ENCODE measurements around the gene SCARF2.
"Not testable (repeated sequence)": the region's sequence is repeated elsewhere in the genome, so short reads cannot be mapped to it uniquely, and the experiment has no call there.

The SCARF2 gene

GRCh38 chr22:20459152-20459542, 21.5 kb upstream of the SCARF2 start:
- DNase-seq, result no peak

GRCh38 chr22:20458530-20459151, 21.0 kb upstream of the SCARF2 start:
- no peak for DNase-seq

GRCh38 chr22:20457506-20458240, 20.0 kb upstream of the SCARF2 start:
- no peak for DNase-seq

- no peak for DNase-seq
Measured at GRCh38 chr22:20456722-20457076, 19.1 kb upstream of the SCARF2 start.

GRCh38 chr22:20456064-20456721, 18.6 kb upstream of the SCARF2 start:
- DNase-seq, result peak; percentile 64

GRCh38 chr22:20455709-20456063, 18.1 kb upstream of the SCARF2 start:
- no peak for DNase-seq

GRCh38 chr22:20453222-20453621, 15.6 kb upstream of the SCARF2 start:
- DNase-seq, result no peak

GRCh38 chr22:20451920-20452319, 14.3 kb upstream of the SCARF2 start:
- no peak for DNase-seq

- not testable (repeated sequence) for DNase-seq
Measured at GRCh38 chr22:20451129-20451778, 13.6 kb upstream of the SCARF2 start.

- no peak for DNase-seq
Measured at GRCh38 chr22:20450551-20450906, 12.9 kb upstream of the SCARF2 start.

GRCh38 chr22:20449819-20450550, 12.4 kb upstream of the SCARF2 start:
- no peak for DNase-seq

- no peak for DNase-seq
Measured at GRCh38 chr22:20448630-20449029, 11.0 kb upstream of the SCARF2 start.

GRCh38 chr22:20446383-20446970, 8.9 kb upstream of the SCARF2 start:
- DNase-seq, result no peak

- DNase-seq, result no peak
Measured at GRCh38 chr22:20444325-20444724, 6.7 kb upstream of the SCARF2 start.

- DNase-seq, result no peak
Measured at GRCh38 chr22:20442485-20443284, 5.1 kb upstream of the SCARF2 start.

GRCh38 chr22:20441631-20442484, 4.2 kb upstream of the SCARF2 start:
- DNase-seq, result no peak

- no peak for DNase-seq
Measured at GRCh38 chr22:20440637-20441591, 3.3 kb upstream of the SCARF2 start.

- DNase-seq, result no peak
Measured at GRCh38 chr22:20439928-20440575, 2.4 kb upstream of the SCARF2 start.

- DNase-seq, result no peak
Measured at GRCh38 chr22:20439556-20439927, 1.9 kb upstream of the SCARF2 start.
